Stimulated activated CD4-positive, alpha-beta T cell treated with anti-CD3 and anti-CD28 coated beads, TNF-alpha, amount 100 ng/mL, for 24 hours (primary cell): ENCODE data around the gene CHSY3.

Source experiments
- DNase-seq, 3 experiments: peaks; one replicate each; pipeline ENCODE4 v3.0.0-alpha.2; 2020; ENCODE audit warnings: low read depth in 3 of 3

CHSY3 gene

DNA sequence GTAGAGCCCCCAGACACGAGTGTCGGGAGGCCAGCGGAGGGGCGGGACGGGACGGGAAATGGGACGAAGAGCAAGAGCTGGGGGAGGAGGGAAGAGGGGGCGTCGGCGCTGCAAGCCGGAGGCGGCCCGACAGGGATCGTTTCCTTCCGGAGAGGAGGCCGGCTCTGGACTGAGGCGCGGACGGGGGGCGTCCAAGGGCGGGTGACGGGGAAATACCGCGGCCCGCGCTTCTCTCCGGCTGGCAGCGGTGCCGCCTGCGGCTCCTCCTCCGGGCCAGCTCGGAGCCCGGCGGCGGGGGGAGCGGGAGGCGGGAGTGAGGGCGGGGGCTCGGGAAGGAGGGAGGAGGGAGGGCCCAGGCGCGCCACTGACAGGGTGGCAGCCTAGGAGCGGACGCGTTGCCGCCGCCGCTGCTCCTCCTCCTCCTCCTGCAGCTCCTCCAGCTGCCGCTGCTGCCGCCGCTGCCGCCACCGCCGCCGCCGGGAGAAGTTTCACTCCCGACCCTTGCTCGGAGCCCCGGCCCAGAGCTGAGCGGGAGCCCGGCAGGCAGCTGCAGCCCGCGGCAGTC lies at the start of gene CHSY3:
Gene CHSY3, plus strand, starts transcription at position 364 of the 565 bp plus-strand sequence.
- DNase-seq: peak in 2 of 3 experiments; percentile 19 to 49

- no peak for DNase-seq
Measured at GRCh38 chr5:129856325-129856724, 47.9 kb upstream of the CHSY3 start.

- no peak for DNase-seq
Measured at GRCh38 chr5:129857116-129857515, 47.1 kb upstream of the CHSY3 start.

- no peak for DNase-seq
Measured at GRCh38 chr5:129858131-129858675, 46.1 kb upstream of the CHSY3 start.

- no peak for DNase-seq
Measured at GRCh38 chr5:129884322-129884721, 19.9 kb upstream of the CHSY3 start.

DNA sequence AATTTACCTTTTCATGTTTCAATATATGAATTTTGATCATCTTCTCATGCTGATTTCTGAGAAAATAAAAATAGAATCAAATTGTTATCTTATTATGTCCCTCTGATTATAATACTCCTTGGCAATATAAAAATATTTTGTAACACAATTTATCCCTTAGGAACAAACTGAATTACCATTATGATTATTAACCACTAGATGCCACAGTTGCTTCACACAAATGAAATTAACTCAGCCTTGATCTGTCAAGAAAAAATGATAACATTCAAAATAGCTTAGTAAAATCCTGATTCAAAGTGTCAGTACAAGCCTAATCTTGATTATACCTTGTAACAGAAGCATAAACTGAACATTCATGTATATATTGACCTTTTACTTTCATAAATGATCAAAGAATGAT lies 4.8 kb upstream of the CHSY3 start:
- DNase-seq: no peak

DNA sequence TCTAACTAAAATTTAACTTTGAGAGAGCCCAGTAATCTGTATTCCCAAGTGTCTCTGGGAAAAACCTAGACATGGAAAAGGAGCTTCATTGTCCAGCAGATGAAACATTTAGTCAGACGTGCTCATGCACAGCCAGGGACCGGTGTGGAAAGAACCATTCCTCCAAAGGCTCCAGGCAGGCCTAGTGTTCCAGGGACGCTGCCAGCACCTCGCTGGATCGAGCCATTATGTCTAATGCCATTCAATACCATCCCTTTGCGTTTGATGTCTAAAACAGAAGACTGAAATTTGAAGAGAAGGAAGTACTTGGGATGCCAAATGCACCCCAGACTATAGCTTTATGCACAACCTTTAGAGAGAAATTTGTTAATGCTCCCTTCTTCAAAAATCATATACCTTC lies 1.4 kb upstream of the CHSY3 start:
- no peak for DNase-seq

GRCh38 chr5:129903466-129904101 lies 681 bp upstream of the CHSY3 start:
- no peak for DNase-seq

DNA sequence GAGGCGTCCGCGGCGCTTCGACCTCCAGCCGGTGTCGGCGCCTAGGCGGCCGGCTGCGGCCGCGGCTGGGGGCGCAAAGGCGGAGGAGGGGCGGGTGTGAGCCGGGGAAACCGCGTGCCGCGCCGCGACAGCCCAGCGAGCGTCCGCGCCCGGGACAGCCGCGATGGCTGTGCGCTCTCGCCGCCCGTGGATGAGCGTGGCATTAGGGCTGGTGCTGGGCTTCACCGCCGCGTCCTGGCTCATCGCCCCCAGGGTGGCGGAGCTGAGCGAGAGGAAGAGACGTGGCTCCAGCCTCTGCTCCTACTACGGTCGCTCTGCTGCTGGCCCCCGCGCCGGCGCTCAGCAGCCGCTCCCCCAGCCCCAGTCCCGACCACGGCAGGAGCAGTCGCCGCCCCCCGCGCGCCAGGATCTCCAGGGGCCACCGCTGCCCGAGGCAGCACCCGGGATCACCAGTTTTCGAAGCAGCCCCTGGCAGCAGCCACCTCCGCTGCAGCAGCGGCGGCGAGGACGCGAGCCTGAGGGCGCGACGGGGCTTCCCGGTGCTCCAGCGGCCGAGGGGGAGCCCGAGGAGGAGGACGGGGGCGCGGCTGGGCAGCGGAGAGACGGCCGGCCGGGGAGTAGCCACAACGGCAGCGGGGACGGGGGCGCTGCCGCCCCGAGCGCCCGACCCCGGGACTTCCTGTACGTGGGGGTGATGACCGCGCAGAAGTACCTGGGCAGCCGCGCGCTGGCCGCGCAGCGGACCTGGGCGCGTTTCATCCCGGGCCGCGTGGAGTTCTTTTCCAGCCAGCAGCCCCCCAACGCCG lies 605 bp downstream of the CHSY3 start:
- DNase-seq: no peak

- DNase-seq: no peak
Measured at GRCh38 chr5:129905473-129906176, 1.4 kb downstream of the CHSY3 start.

- DNase-seq: no peak
Measured at GRCh38 chr5:129906177-129906887, 2.1 kb downstream of the CHSY3 start.

- no peak for DNase-seq
Measured at GRCh38 chr5:129909225-129909624, 5.0 kb downstream of the CHSY3 start.

DNA sequence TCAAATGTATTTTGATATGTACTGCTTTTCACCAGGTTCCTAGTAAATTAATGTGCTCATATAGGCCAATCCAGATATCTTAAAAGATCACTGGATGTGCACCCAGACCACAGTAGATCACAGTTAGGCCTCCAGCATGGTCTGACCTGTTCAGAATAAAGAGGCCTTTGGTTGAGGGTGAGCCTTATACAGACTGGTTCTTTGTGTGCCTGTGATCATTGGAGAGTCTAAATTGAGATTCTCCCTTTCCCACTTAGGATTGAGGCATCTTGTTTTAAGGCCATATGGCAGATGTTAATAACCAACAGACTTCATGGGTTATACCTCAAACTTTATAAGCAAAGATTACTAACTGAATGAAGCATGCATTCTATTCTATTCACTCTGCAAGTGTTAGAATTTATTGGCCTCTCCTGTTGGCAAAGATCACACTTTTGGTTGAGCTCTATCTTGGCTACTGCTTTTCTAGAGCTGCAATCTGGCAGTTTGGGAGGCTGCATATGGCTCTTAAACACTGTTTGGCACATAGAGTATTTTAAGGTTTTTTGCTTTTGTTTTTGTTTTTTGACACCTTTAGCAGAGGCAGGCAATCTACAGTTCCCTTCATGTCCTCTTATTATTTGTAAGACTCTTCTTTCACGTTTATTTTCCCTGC lies 8.5 kb downstream of the CHSY3 start:
- DNase-seq: no peak

DNA sequence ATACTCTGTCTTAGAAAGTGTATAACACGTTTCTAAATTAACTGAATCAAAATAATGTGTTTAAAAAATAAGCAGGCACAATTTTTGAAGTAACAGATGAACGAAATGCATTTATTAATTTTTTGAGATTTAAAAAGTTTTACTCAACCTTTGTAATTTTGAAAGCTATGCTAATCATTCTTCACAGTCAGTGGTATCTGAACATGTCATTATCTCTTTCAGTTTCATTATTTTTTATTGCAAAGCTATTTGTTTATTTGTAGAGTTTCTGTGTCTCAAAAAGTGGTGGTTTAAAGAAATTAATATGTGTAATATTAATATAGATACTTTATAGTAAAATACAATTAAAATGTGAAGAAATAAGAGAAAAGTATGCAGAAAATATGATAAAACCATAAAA lies 11.2 kb downstream of the CHSY3 start:
- DNase-seq: no peak

- DNase-seq: no peak
Measured at GRCh38 chr5:129917224-129917623, 13.0 kb downstream of the CHSY3 start.

- DNase-seq: no peak
Measured at GRCh38 chr5:129921204-129921603, 16.9 kb downstream of the CHSY3 start.

DNA sequence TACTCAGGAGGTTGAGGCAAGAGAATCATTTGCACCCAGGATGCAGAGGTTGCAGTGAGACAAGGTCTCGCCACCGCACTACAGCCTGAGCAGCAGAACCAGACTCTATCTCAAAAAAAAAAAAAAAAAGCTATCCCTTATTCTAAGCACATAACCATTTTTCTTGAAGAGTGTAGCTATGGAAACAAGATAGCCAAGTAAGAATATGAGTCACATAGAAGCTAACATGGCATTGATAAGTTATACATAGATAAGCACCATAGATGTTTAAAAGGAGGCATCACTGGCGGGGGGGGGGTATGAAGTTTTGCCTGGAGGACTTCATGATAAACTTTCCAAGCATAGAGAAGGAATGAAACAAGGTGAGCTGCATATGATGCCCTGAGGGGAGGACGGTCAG lies 26.0 kb downstream of the CHSY3 start:
- no peak for DNase-seq

DNA sequence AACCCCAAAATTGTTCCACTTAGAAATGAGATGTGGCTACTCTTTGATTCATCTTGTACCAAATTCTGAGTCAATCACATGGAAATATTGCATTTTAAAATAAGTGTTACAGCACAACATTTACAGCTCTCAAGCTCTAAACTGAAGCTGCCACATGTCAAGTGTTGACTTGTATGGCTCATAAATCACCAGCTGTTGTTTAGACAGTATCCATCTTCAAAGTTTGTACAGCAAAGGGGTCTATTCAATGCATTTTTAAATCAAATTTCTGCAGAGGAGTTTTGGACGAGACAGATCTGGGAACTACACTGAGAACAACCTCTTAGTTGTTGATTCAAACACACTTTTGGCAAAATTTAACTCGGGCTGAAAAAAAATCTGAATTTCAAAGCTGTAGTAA lies 31.4 kb downstream of the CHSY3 start:
- no peak for DNase-seq

DNA sequence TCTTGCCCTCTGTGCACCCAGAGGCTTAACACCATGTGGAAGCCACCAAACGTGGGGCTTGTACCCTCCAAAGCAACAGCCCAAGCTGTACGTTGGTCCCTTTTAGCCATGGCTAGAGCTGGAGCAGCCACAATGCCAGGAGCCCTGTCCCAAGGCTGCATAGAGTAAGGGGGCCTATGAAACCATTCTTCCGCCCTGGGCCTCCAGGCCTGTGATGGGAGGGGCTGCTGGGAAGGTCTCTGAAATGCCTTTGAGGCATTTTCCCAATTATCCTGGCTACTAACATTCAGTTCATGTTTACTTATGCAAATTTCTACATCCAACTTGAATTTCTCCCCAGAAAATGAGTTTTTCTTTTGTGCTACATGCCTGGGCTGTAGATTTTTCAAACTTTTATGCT lies 33.8 kb downstream of the CHSY3 start:
- DNase-seq: no peak

GRCh38 chr5:129943936-129944335 lies 39.7 kb downstream of the CHSY3 start:
- no peak for DNase-seq

DNA sequence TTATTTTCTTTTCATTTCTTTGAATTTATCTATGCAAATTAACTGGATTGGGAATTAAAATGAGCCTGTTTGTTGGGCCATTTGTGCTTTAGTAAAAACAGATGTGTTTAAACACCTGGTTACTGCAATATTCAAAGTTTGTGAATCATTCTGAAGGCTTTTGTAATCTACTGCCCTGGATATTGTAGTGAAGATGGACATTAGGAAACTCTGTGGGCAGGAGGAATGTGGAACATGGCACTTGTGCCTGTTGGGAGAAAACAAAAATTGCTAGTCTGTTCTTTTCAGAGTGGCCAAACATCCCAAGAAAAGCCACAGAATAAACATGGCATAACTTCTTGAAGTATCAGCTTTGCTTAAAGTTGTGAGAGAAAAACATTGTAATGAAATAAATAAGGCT lies 40.8 kb downstream of the CHSY3 start:
- no peak for DNase-seq
